Loucy (cell line): ENCODE measurements around the gene ZNF486.

Experiments
- H2AFZ ChIP-seq: fragments of 200-600 bp; sonication (generic); 2 replicates; pipeline ENCODE4 v1.6.0; 2016; ENCODE audit warnings: antibody characterized with exemption, mild to moderate bottlenecking, low read length, moderate library complexity
- H3F3A ChIP-seq: fragments of 200-600 bp; 2 replicates; pipeline ENCODE4 v1.6.0; 2016; ENCODE audit warnings: antibody characterized with exemption, low read depth, mild to moderate bottlenecking
- H3K27me3 ChIP-seq: fragments of 200-600 bp; sonication (generic); 2 replicates; pipeline ENCODE4 v1.6.1; 2014; ENCODE audit warnings: low read length, mild to moderate bottlenecking; ENCODE audit not compliant: insufficient read depth, poor library complexity, severe bottlenecking
- H3K36me3 ChIP-seq: fragments of 200-600 bp; sonication (generic); 2 replicates; pipeline ENCODE4 v1.6.1; 2016; ENCODE audit warnings: low read length; ENCODE audit not compliant: insufficient read depth
- H3K4me1 ChIP-seq: fragments of 200-600 bp; sonication (generic); 2 replicates; pipeline ENCODE4 v1.5.1; 2014; ENCODE audit warnings: low read length, mild to moderate bottlenecking; ENCODE audit not compliant: insufficient read depth, poor library complexity, severe bottlenecking
- H3K4me2 ChIP-seq: fragments of 200-600 bp; sonication (generic); 2 replicates; pipeline ENCODE4 v1.6.0; 2014; ENCODE audit warnings: antibody characterized with exemption, low read length, low read depth, mild to moderate bottlenecking; ENCODE audit not compliant: poor library complexity, severe bottlenecking
- H3K4me3 ChIP-seq: fragments of 200-600 bp; sonication (generic); 2 replicates; pipeline ENCODE4 v1.5.1; 2014; ENCODE audit warnings: low read length, mild to moderate bottlenecking, mixed read lengths; ENCODE audit not compliant: poor library complexity, severe bottlenecking
- H3K79me2 ChIP-seq: fragments of 200-600 bp; sonication (generic); 2 replicates; pipeline ENCODE4 v1.6.1; 2014; ENCODE audit warnings: low read length; ENCODE audit not compliant: insufficient read depth
- H3K9ac ChIP-seq: fragments of 200-600 bp; sonication (generic); 2 replicates; pipeline ENCODE4 v1.6.0; 2014; ENCODE audit warnings: mild to moderate bottlenecking, low read depth, low read length, moderate library complexity; ENCODE audit not compliant: poor library complexity, severe bottlenecking
- H3K9me2 ChIP-seq: fragments of 200-600 bp; sonication (generic); replicated peaks from 2 replicates; pipeline ENCODE4 v1.6.1; 2016; ENCODE audit warnings: low read depth, low read length, mixed read lengths
- H3K9me3 ChIP-seq: fragments of 200-600 bp; sonication (generic); 2 replicates; pipeline ENCODE4 v1.6.1; 2014; ENCODE audit warnings: mild to moderate bottlenecking, antibody characterized with exemption, low read length, low read depth; ENCODE audit not compliant: insufficient read depth
- H4K20me1 ChIP-seq: fragments of 200-600 bp; sonication (generic); 2 replicates; pipeline ENCODE4 v1.6.0; 2014; ENCODE audit warnings: antibody characterized with exemption, low read length, mild to moderate bottlenecking; ENCODE audit not compliant: insufficient read depth, poor library complexity, severe bottlenecking
- CTCF ChIP-seq: fragments of 200-600 bp; sonication (generic); conservative IDR thresholded peaks from 2 replicates; pipeline ENCODE4 v1.5.1; 2014; ENCODE audit warnings: mild to moderate bottlenecking, antibody characterized with exemption, low read length
- EZH2phosphoT487 ChIP-seq: fragments of 200-600 bp; IDR thresholded peaks from 2 replicates; pipeline ENCODE4 v1.6.1; 2018; ENCODE audit warnings: antibody characterized with exemption, mild to moderate bottlenecking, moderate library complexity, borderline replicate concordance

Gene ZNF486

GRCh38 chr19:20162821-20163220, 4.2 kb upstream of the ZNF486 start:
- Histone ChIP-seq H3F3A (no peaks in the 10 kb centered on the region; the same call in 1 of the 2 replicates), H3K4me1 (peaks cover 23% of the 10 kb centered on the region), H3K9me2 (no peaks in the 10 kb centered on the region), H3K9me3 (peaks cover 3% of the 10 kb centered on the region; the same call in 1 of the 2 replicates), H2AFZ (no peak overlapping the region), H3K4me2 (peak overlapping the region; percentile 63), H3K79me2 (peaks cover 7% of the 10 kb centered on the region; the same call in 1 of the 2 replicates), H3K9ac (no peak overlapping the region), H3K36me3 (no peaks in the 10 kb centered on the region), H3K27me3 (no peaks in the 10 kb centered on the region), H3K4me3 (peak overlapping the region; percentile 53), H4K20me1 (no peaks in the 10 kb centered on the region)
- no peak for TF ChIP-seq CTCF
- TF ChIP-seq EZH2phosphoT487, result no peak

GRCh38 chr19:20164456-20164855, 2.6 kb upstream of the ZNF486 start:
- Histone ChIP-seq H3K9ac (no peak overlapping the region), H3K9me3 (peaks cover 3% of the 10 kb centered on the region; the same call in 1 of the 2 replicates), H3K4me2 (no peak overlapping the region), H2AFZ (no peak overlapping the region), H3F3A (no peaks in the 10 kb centered on the region; the same call in 1 of the 2 replicates), H4K20me1 (no peaks in the 10 kb centered on the region), H3K27me3 (no peaks in the 10 kb centered on the region), H3K4me3 (no peak overlapping the region), H3K9me2 (no peaks in the 10 kb centered on the region), H3K79me2 (peaks cover 24% of the 10 kb centered on the region; the same call in 1 of the 2 replicates), H3K36me3 (no peaks in the 10 kb centered on the region), H3K4me1 (peaks cover 27% of the 10 kb centered on the region)
- TF ChIP-seq CTCF (no peak), EZH2phosphoT487 (no peak)

GRCh38 chr19:20165971-20166592, 932 bp upstream of the ZNF486 start:
- Histone ChIP-seq H3K9me2 (no peaks in the 10 kb centered on the region), H3K9ac (no peak overlapping the region), H3K79me2 (peaks cover 40% of the 10 kb centered on the region), H3K36me3 (no peaks in the 10 kb centered on the region), H3K9me3 (peaks cover 3% of the 10 kb centered on the region; the same call in 1 of the 2 replicates), H3K27me3 (no peaks in the 10 kb centered on the region), H4K20me1 (no peaks in the 10 kb centered on the region), H3K4me3 (no peak overlapping the region), H3K4me1 (peaks cover 32% of the 10 kb centered on the region), H3F3A (no peaks in the 10 kb centered on the region; the same call in 1 of the 2 replicates), H3K4me2 (no peak overlapping the region), H2AFZ (no peak overlapping the region)
- TF ChIP-seq CTCF (no peak), EZH2phosphoT487 (no peak)
